Esophagus muscularis mucosa (tissue), 3 donors: ENCODE results near the gene ADCYAP1R1.

Experiments used
- CTCF ChIP-seq, 3 experiments: fragments of 200-600 bp in 2 of 3; fragments of 450-650 bp in 1 of 3; sonication (generic) in 2 of 3; IDR thresholded peaks; one replicate each; pipeline ENCODE4 v1.5.1; 2017 to 2019; ENCODE audit warnings: antibody characterized with exemption in 3 of 3, mild to moderate bottlenecking in 2 of 3, moderate library complexity in 1 of 3
- POLR2A ChIP-seq: fragments of 450-650 bp; IDR thresholded peaks from one replicate; pipeline ENCODE4 v1.6.1; 2017; ENCODE audit warnings: antibody characterized with exemption, moderate library complexity, mild to moderate bottlenecking, low read depth

- no peak for TF ChIP-seq POLR2A
- no peak for TF ChIP-seq CTCF (IDR thresholded peaks at IDR 0.05)
These were observed 32.6 kb upstream of the ADCYAP1R1 start for GRCh38 chr7:31019509-31019908.
